SK-N-SH (cell line): Measurements from ENCODE around the gene ME1. TPM values are rescaled to one million over a fixed set of nuclear protein-coding genes. Genes with fewer than 3 reads are reported as not detected.

Experiments
- CTCF ChIA-PET: fragments of 300-600, 350-600 bp; formaldehyde crosslinking; extraction: SDS; loops from one replicate; lab custom pipeline; 2021; lab: Yijun Ruan, JAX
- POLR2A ChIA-PET: fragments of 350-600 bp; sonication (Branson Sonifier 250); formaldehyde crosslinking; extraction: SDS; loops from one replicate; lab custom pipeline; 2020; ENCODE audit warnings: antibody characterized with exemption, inconsistent platforms; lab: Yijun Ruan, JAX
- DNase-seq: peaks from one replicate; pipeline ENCODE4 v3.0.0; 2012
- H2AFZ ChIP-seq: fragments of 200-600 bp; sonication (generic); 2 replicates; pipeline ENCODE4 v1.8.1; 2016; ENCODE audit warnings: antibody characterized with exemption, mild to moderate bottlenecking, low read depth
- H3F3A ChIP-seq: fragments of 200-600 bp; sonication (generic); replicated peaks from 2 replicates; pipeline ENCODE3; 2016; ENCODE audit warnings: antibody characterized with exemption, mild to moderate bottlenecking; ENCODE audit not compliant: insufficient read depth
- H3K27ac ChIP-seq, 2 experiments: fragments of 200-500 bp in 1 of 2; fragments of 200-600 bp in 1 of 2; sonication (Bioruptor generic) in 1 of 2; sonication (generic), shearing (Covaris generic) in 1 of 2; 2 replicates each; pipeline versions ENCODE4 v1.5.1 to v1.6.1; 2014 to 2016; ENCODE audit warnings: low read depth in 2 of 2, inconsistent platforms in 1 of 2, low read length in 1 of 2, mild to moderate bottlenecking in 1 of 2, mixed read lengths in 1 of 2
- H3K27me3 ChIP-seq: fragments of 200-600 bp; sonication (generic), shearing (Covaris generic); 2 replicates; pipeline ENCODE4 v1.6.1; 2016; ENCODE audit warnings: mixed run types; ENCODE audit not compliant: insufficient read depth
- H3K36me3 ChIP-seq, 2 experiments: fragments of 200-500 bp in 1 of 2; fragments of 200-600 bp in 1 of 2; sonication (Bioruptor generic) in 1 of 2; sonication (generic) in 1 of 2; replicated peaks in 1 of 2; 2 replicates each; pipeline versions ENCODE3 to v1.5.1; 2014 to 2016; ENCODE audit warnings: low read length in 1 of 2, mild to moderate bottlenecking in 1 of 2; ENCODE audit not compliant: insufficient read depth in 2 of 2, control insufficient read depth in 1 of 2
- H3K4me1 ChIP-seq, 2 experiments: fragments of 200-500 bp in 1 of 2; fragments of 200-600 bp in 1 of 2; sonication (Bioruptor generic) in 1 of 2; sonication (generic), shearing (Covaris generic) in 1 of 2; 2 replicates each; pipeline versions ENCODE4 v1.5.1 to v1.6.1; 2014 to 2016; ENCODE audit warnings: low read depth in 1 of 2, low read length in 1 of 2, mixed run types in 1 of 2; ENCODE audit not compliant: insufficient read depth in 2 of 2, control insufficient read depth in 1 of 2
- H3K4me2 ChIP-seq: fragments of 200-600 bp; sonication (generic), shearing (Covaris generic); 2 replicates; pipeline ENCODE4 v1.6.1; 2017; ENCODE audit warnings: mixed run types
- H3K4me3 ChIP-seq, 2 experiments: fragments of 200-500 bp in 1 of 2; fragments of 200-600 bp in 1 of 2; sonication (Bioruptor generic) in 1 of 2; sonication (generic), shearing (Covaris generic) in 1 of 2; 2 replicates each; pipeline versions ENCODE4 v1.5.1 to v1.8.1; 2014 to 2016; ENCODE audit warnings: low read depth in 2 of 2, inconsistent platforms in 1 of 2, low read length in 1 of 2, mild to moderate bottlenecking in 1 of 2, mixed read lengths in 1 of 2, moderate library complexity in 1 of 2
- H3K79me2 ChIP-seq: fragments of 200-600 bp; sonication (generic); 2 replicates; pipeline ENCODE4 v1.8.1; 2017; ENCODE audit warnings: mild to moderate bottlenecking; ENCODE audit not compliant: insufficient read depth
- H3K9ac ChIP-seq: fragments of 200-600 bp; sonication (generic); 2 replicates; pipeline ENCODE4 v1.6.1; 2017; ENCODE audit warnings: mixed run types
- H3K9me2 ChIP-seq: fragments of 200-600 bp; sonication (generic); 2 replicates; pipeline ENCODE4 v1.6.1; 2017; ENCODE audit warnings: mixed run types
- H3K9me3 ChIP-seq: fragments of 200-600 bp; sonication (generic); 2 replicates; pipeline ENCODE4 v1.6.1; 2017; ENCODE audit warnings: mixed run types, mild to moderate bottlenecking, moderate library complexity
- H4K20me1 ChIP-seq: fragments of 200-600 bp; sonication (generic); 2 replicates; pipeline ENCODE4 v1.6.1; 2017; ENCODE audit warnings: mild to moderate bottlenecking, mixed run types; ENCODE audit not compliant: insufficient read depth
- CHD2 ChIP-seq: fragments of 150-350 bp; IDR thresholded peaks from 2 replicates; pipeline ENCODE4 v1.6.1; 2018; ENCODE audit warnings: low read length; ENCODE audit not compliant: partially characterized antibody
- EP300 ChIP-seq, 2 experiments: IDR thresholded peaks; 2 replicates each; pipeline versions ENCODE4 v1.4.0 to v1.6.1; 2012; ENCODE audit warnings: borderline replicate concordance in 1 of 2, low read depth in 1 of 2, low read length in 1 of 2
- EZH2phosphoT487 ChIP-seq: fragments of 200-600 bp; sonication (generic); IDR thresholded peaks from 2 replicates; pipeline ENCODE4 v1.6.1; 2017; ENCODE audit warnings: low read depth, mixed run types, mild to moderate bottlenecking, antibody characterized with exemption, moderate library complexity, borderline replicate concordance
- FOSL2 ChIP-seq: IDR thresholded peaks from 2 replicates; pipeline ENCODE4 v1.4.0; 2012; ENCODE audit warnings: low read depth, mild to moderate bottlenecking, moderate library complexity, borderline replicate concordance
- FOXJ3 ChIP-seq: sonication (generic); formaldehyde crosslinking; IDR thresholded peaks from 2 replicates; pipeline ENCODE4 v1.5.1; 2020; ENCODE audit warnings: mild to moderate bottlenecking, missing genetic modification reagents
- FOXM1 ChIP-seq: IDR thresholded peaks from 2 replicates; pipeline ENCODE4 v1.4.0; 2012; ENCODE audit warnings: low read depth, mild to moderate bottlenecking
- GABPA ChIP-seq: IDR thresholded peaks from 2 replicates; pipeline ENCODE4 v1.4.0; 2012; ENCODE audit warnings: low read depth, mild to moderate bottlenecking
- GATA2 ChIP-seq: sonication (generic); formaldehyde crosslinking; IDR thresholded peaks from 2 replicates; pipeline ENCODE4 v1.5.0; 2020; ENCODE audit warnings: mild to moderate bottlenecking, missing genetic modification reagents
- MAX ChIP-seq: IDR thresholded peaks from 2 replicates; pipeline ENCODE4 v1.4.0; 2012; ENCODE audit warnings: low read depth
- MXI1 ChIP-seq: IDR thresholded peaks from 2 replicates; pipeline ENCODE4 v1.6.1; 2012; ENCODE audit warnings: mild to moderate bottlenecking, low read depth, low read length, improper control_type of control experiment
- SIN3A ChIP-seq: IDR thresholded peaks from 2 replicates; pipeline ENCODE4 v1.6.1; 2012; ENCODE audit warnings: low read depth, mild to moderate bottlenecking, low read length, moderate library complexity, borderline replicate concordance
- TCF12 ChIP-seq: IDR thresholded peaks from 2 replicates; pipeline ENCODE4 v1.4.0; 2012
- TEAD4 ChIP-seq: IDR thresholded peaks from 2 replicates; pipeline ENCODE4 v1.4.0; 2012; ENCODE audit warnings: mild to moderate bottlenecking, borderline replicate concordance; ENCODE audit not compliant: insufficient read depth
- USF2 ChIP-seq: fragments of 150-350 bp; IDR thresholded peaks from 2 replicates; pipeline ENCODE4 v1.6.1; 2017; ENCODE audit warnings: antibody characterized with exemption, low read length, low read depth, borderline replicate concordance
- ZBTB33 ChIP-seq: IDR thresholded peaks from 2 replicates; pipeline ENCODE4 v1.4.0; 2012; ENCODE audit warnings: low read depth, borderline replicate concordance
- WGBS: methylation state at CpG from one replicate; pipeline ENCODE4 v1.1.6; 2017; ENCODE audit warnings: low lambda C conversion rate; 5-methylcytosine and 5-hydroxymethylcytosine counted together
- polyA plus RNA-seq, 3 experiments: library from polyadenylated mRNA; depleted of rRNA; stranded (reverse); fragments of >200 nt; gene quantifications; 2 replicates each; pipeline ENCODE4 v1.2.3, GENCODE V29; 2012

The ME1 gene
- polyA plus RNA-seq, 1 of the 3 experiments (the other 2 are of a cell fraction) = 4.9 TPM

GRCh38 chr6:83466328-83466727, 35.5 kb upstream of the ME1 start:
- H3K9me2 ChIP-seq = no peaks in the 10 kb centered on the region
- TF ChIP-seq FOSL2 (no peak), CHD2 (no peak), SIN3A (no peak), MXI1 (no peak), TCF12 (no peak), MAX (no peak), TEAD4 (no peak)
- TF ChIP-seq, all 33 proteins: peak for 0
- no peak overlapping the region for H3K4me2 ChIP-seq
- no peak overlapping the region for H3K4me3 ChIP-seq
- no peaks in the 10 kb centered on the region for H3K9me3 ChIP-seq
- no peaks in the 10 kb centered on the region; the same call in 1 of the 2 replicates for H3K27me3 ChIP-seq
- CTCF ChIA-PET = no interaction called here
- H3K79me2 ChIP-seq = no peaks in the 10 kb centered on the region
- no peaks in the 10 kb centered on the region for H3K4me1 ChIP-seq
- 70% methylated on average over 6 of the region's 6 CpGs for WGBS
- no peak overlapping the region for H3K27ac ChIP-seq
- no peaks in the 10 kb centered on the region for H3F3A ChIP-seq
- POLR2A ChIA-PET = no interaction called here
- H4K20me1 ChIP-seq = no peaks in the 10 kb centered on the region
- no peaks in the 10 kb centered on the region for H3K36me3 ChIP-seq
- H2AFZ ChIP-seq = no peak overlapping the region
- H3K9ac ChIP-seq = no peak overlapping the region
- no peak for DNase-seq

- H3K4me2 ChIP-seq = no peak overlapping the region
Observed at GRCh38 chr6:83464381-83465140, 33.7 kb upstream of the ME1 start.

More at GRCh38 chr6:83464381-83465140, 33.7 kb upstream of the ME1 start:
- H3K27ac ChIP-seq = no peak overlapping the region
- no peaks in the 10 kb centered on the region for H3K36me3 ChIP-seq
- H4K20me1 ChIP-seq = no peaks in the 10 kb centered on the region
- no peaks in the 10 kb centered on the region for H3F3A ChIP-seq
- H3K4me3 ChIP-seq = no peak overlapping the region
- H2AFZ ChIP-seq = no peak overlapping the region
- no peaks in the 10 kb centered on the region for H3K79me2 ChIP-seq
- CTCF ChIA-PET = interaction anchor here (0.6 kb wide), 1 partner anchor 15 kb away, joined by 3 read pairs; no protein-coding TSS in a partner anchor
- H3K4me1 ChIP-seq = no peaks in the 10 kb centered on the region
- no peak for TF ChIP-seq FOXM1
- TF ChIP-seq EP300 (IDR thresholded peaks at IDR 0.05; ENCODE audit: borderline replicate concordance in 1 of 2, low read depth in 1 of 2, low read length in 1 of 2) = no peak
- TF ChIP-seq MAX = no peak
- TF ChIP-seq EZH2phosphoT487 = no peak
- no peak for TF ChIP-seq GABPA
- TF ChIP-seq ZBTB33 = no peak
- no peak for TF ChIP-seq USF2
- TF ChIP-seq FOXJ3 (CRISPR knock-in tag) = no peak
- no peak for TF ChIP-seq GATA2 (CRISPR knock-in tag)
- TF ChIP-seq, all 33 proteins: peak for 0
- WGBS = 86% methylated on average over 5 of the region's 5 CpGs
- H3K27me3 ChIP-seq = no peaks in the 10 kb centered on the region
- H3K9me3 ChIP-seq = no peaks in the 10 kb centered on the region
- POLR2A ChIA-PET = interaction anchor here (0.6 kb wide), 1 partner anchor 1038 kb away, joined by 4 read pairs; no protein-coding TSS in a partner anchor
- no peak overlapping the region for H3K9ac ChIP-seq
- H3K9me2 ChIP-seq = no peaks in the 10 kb centered on the region
- DNase-seq = no peak
